Upper lobe of right lung (tissue), 1 donor: ENCODE measurements around the gene ZNF831. TPM values are rescaled to one million over a fixed set of nuclear protein-coding genes. Genes with fewer than 3 reads are reported as not detected.

Experiments
- ATAC-seq: fragments of 200-7000 bp; cut with Tn5 transposase; one replicate; pipeline ENCODE4 v1.9.1; 2020; ENCODE audit warnings: mild to moderate bottlenecking, moderate library complexity
- DNase-seq: peaks from one replicate; pipeline ENCODE4 v3.0.0-alpha.2; 2020
- H3K27ac ChIP-seq: fragments of 200-600 bp; one replicate; pipeline ENCODE4 v1.8.0; 2022
- H3K27me3 ChIP-seq: fragments of 200-600 bp; one replicate; pipeline ENCODE4 v1.8.0; 2022; ENCODE audit warnings: mild to moderate bottlenecking
- H3K36me3 ChIP-seq: fragments of 200-600 bp; one replicate; pipeline ENCODE4 v1.8.0; 2022
- H3K4me1 ChIP-seq: fragments of 200-600 bp; one replicate; pipeline ENCODE4 v1.8.0; 2022
- H3K4me3 ChIP-seq: fragments of 200-600 bp; one replicate; pipeline ENCODE4 v1.8.0; 2022; ENCODE audit warnings: mild to moderate bottlenecking
- H3K9me3 ChIP-seq: fragments of 200-600 bp; one replicate; pipeline ENCODE4 v1.8.0; 2022
- CTCF ChIP-seq: fragments of 200-600 bp; IDR thresholded peaks from one replicate; pipeline ENCODE4 v1.8.0; 2022; ENCODE audit warnings: antibody characterized with exemption
- intact Hi-C: fragments of 100-400 bp; cut with DNase I; formaldehyde crosslinking; loops from one replicate; pipeline ENCODE4 v1.11.0; 2022
- total RNA-seq: library from RNA; stranded (reverse); fragmentation: NEBNext Ultra II Directional; extraction: Animal tissue kit (Norgen Biotek cat#: 25700); gene quantifications from one replicate; pipeline ENCODE4 v1.2.1, GENCODE V29; 2021
- donor health status: DM: no; HTN: yes; CAD: no; lungs with severe emphysema.

The ZNF831 gene
- total RNA-seq, 1 donor from 2014 or later = 1.0 TPM

GRCh38 chr20:59221049-59221706 lies 57.6 kb downstream of the ZNF831 start:
- TF ChIP-seq CTCF = no peak
- ATAC-seq (no peak), DNase-seq (no peak)
- Histone ChIP-seq H3K4me1 (peaks cover 18% of the 10 kb centered on the region), H3K27ac (no peak overlapping the region), H3K27me3 (peaks cover 34% of the 10 kb centered on the region), H3K4me3 (no peak overlapping the region), H3K9me3 (no peaks in the 10 kb centered on the region), H3K36me3 (no peaks in the 10 kb centered on the region)
- intact Hi-C loops = loop anchor here (5.0 kb wide), 1 partner anchor 134 kb away; no protein-coding TSS in a partner anchor

GRCh38 chr20:59221707-59222252 lies 58.2 kb downstream of the ZNF831 start:
- H3K27ac ChIP-seq = no peak overlapping the region
- peaks cover 35% of the 10 kb centered on the region for H3K27me3 ChIP-seq
- H3K36me3 ChIP-seq = no peaks in the 10 kb centered on the region
- peak overlapping the region; percentile 58 for H3K4me3 ChIP-seq
- TF ChIP-seq CTCF = no peak
- intact Hi-C loops = loop anchor here (5.0 kb wide), 1 partner anchor 134 kb away; no protein-coding TSS in a partner anchor
- H3K9me3 ChIP-seq = no peaks in the 10 kb centered on the region
- ATAC-seq = no peak
- no peak for DNase-seq
- H3K4me1 ChIP-seq = peaks cover 18% of the 10 kb centered on the region

GRCh38 chr20:59222253-59223181 lies 58.9 kb downstream of the ZNF831 start:
- peak overlapping the region; percentile 58 for H3K4me3 ChIP-seq
- DNase-seq = peak; percentile 87
- H3K9me3 ChIP-seq = no peaks in the 10 kb centered on the region
- H3K36me3 ChIP-seq = no peaks in the 10 kb centered on the region
- ATAC-seq = peak; percentile 96
- TF ChIP-seq CTCF = peak; percentile 95
- H3K27me3 ChIP-seq = peaks cover 35% of the 10 kb centered on the region
- H3K27ac ChIP-seq = no peak overlapping the region
- intact Hi-C loops = loop anchor here (5.0 kb wide), 1 partner anchor 135 kb away; no protein-coding TSS in a partner anchor
- H3K4me1 ChIP-seq = peaks cover 18% of the 10 kb centered on the region

- no peak for DNase-seq
- intact Hi-C loops = loop anchor here (5.0 kb wide), 1 partner anchor 136 kb away; no protein-coding TSS in a partner anchor
- H3K27ac ChIP-seq = no peak overlapping the region
- no peaks in the 10 kb centered on the region for H3K9me3 ChIP-seq
- H3K36me3 ChIP-seq = no peaks in the 10 kb centered on the region
- H3K4me3 ChIP-seq = no peak overlapping the region
- peaks cover 35% of the 10 kb centered on the region for H3K27me3 ChIP-seq
- H3K4me1 ChIP-seq = peaks cover 18% of the 10 kb centered on the region
- no peak for TF ChIP-seq CTCF
- ATAC-seq = no peak
These were observed 59.6 kb downstream of the ZNF831 start for GRCh38 chr20:59223182-59223601.

GRCh38 chr20:59223750-59224149 lies 60.1 kb downstream of the ZNF831 start:
- peaks cover 18% of the 10 kb centered on the region for H3K4me1 ChIP-seq
- no peak for TF ChIP-seq CTCF
- H3K4me3 ChIP-seq = no peak overlapping the region
- H3K27me3 ChIP-seq = peaks cover 35% of the 10 kb centered on the region
- intact Hi-C loops = loop anchor here (5.0 kb wide), 1 partner anchor 136 kb away; no protein-coding TSS in a partner anchor
- H3K27ac ChIP-seq = no peak overlapping the region
- ATAC-seq (no peak), DNase-seq (no peak)
- no peaks in the 10 kb centered on the region for H3K9me3 ChIP-seq
- H3K36me3 ChIP-seq = no peaks in the 10 kb centered on the region
